SW480 (cell line): ENCODE data around the gene METTL22.

Experiments used
- DNase-seq: peaks from one replicate; pipeline ENCODE4 v3.0.0-alpha.2; 2016; ENCODE audit warnings: low spot score

Gene METTL22

GRCh38 chr16:8668113-8668512 lies 46.6 kb downstream of the METTL22 start:
- DNase-seq = no peak

GRCh38 chr16:8669481-8669880 lies 48.0 kb downstream of the METTL22 start:
- no peak for DNase-seq

GRCh38 chr16:8670014-8670560 lies 48.6 kb downstream of the METTL22 start:
- DNase-seq = no peak

- DNase-seq = peak; percentile 9
Observed at GRCh38 chr16:8673611-8674412, 52.3 kb downstream of the METTL22 start.

GRCh38 chr16:8674413-8675022 lies 53.0 kb downstream of the METTL22 start, which contains the start of gene ABAT:
TSS of gene ABAT (plus strand) at chr16:8674617. CDS start at chr16:8735740, 61,123 bp downstream.
- peak; percentile 74 for DNase-seq

GRCh38 chr16:8675183-8676159 lies 54.0 kb downstream of the METTL22 start:
- peak; percentile 28 for DNase-seq

GRCh38 chr16:8676160-8676547 lies 54.7 kb downstream of the METTL22 start:
- no peak for DNase-seq

GRCh38 chr16:8676737-8677375 lies 55.4 kb downstream of the METTL22 start:
- DNase-seq = no peak

- DNase-seq = peak; percentile 47
Observed at GRCh38 chr16:8677481-8677880, 56.0 kb downstream of the METTL22 start.

- no peak for DNase-seq
Observed at GRCh38 chr16:8678068-8678927, 56.8 kb downstream of the METTL22 start.

GRCh38 chr16:8679151-8679550 lies 57.7 kb downstream of the METTL22 start:
- DNase-seq = no peak

GRCh38 chr16:8682551-8683259 lies 61.2 kb downstream of the METTL22 start:
- no peak for DNase-seq

GRCh38 chr16:8683640-8684039 lies 62.1 kb downstream of the METTL22 start:
- DNase-seq = no peak

- DNase-seq = no peak
Observed at GRCh38 chr16:8685617-8686016, 64.1 kb downstream of the METTL22 start.

GRCh38 chr16:8686031-8686621 lies 64.6 kb downstream of the METTL22 start:
- DNase-seq = no peak

- no peak for DNase-seq
Observed at GRCh38 chr16:8686879-8687278, 65.4 kb downstream of the METTL22 start.

- DNase-seq = no peak
Observed at GRCh38 chr16:8689686-8690085, 68.2 kb downstream of the METTL22 start.

- no peak for DNase-seq
Observed at GRCh38 chr16:8691728-8692127, 70.2 kb downstream of the METTL22 start.
